ENCODE data around the gene ZSCAN31. TPM values are rescaled to one million over a fixed set of nuclear protein-coding genes. Genes with fewer than 3 reads are reported as not detected.

The ZSCAN31 gene
- total and polyA plus RNA-seq, 10 of the 15 experiments (the other 5 are each of a cell fraction or from before 2014, with no cell fraction given) = 1.6 to 5.2 (median 2.9) TPM

GRCh38 chr6:28281288-28282064 lies 54.5 kb downstream of the ZSCAN31 start, which contains the start of gene PGBD1 (continued):
- TF ChIP-seq, protein P1, sequence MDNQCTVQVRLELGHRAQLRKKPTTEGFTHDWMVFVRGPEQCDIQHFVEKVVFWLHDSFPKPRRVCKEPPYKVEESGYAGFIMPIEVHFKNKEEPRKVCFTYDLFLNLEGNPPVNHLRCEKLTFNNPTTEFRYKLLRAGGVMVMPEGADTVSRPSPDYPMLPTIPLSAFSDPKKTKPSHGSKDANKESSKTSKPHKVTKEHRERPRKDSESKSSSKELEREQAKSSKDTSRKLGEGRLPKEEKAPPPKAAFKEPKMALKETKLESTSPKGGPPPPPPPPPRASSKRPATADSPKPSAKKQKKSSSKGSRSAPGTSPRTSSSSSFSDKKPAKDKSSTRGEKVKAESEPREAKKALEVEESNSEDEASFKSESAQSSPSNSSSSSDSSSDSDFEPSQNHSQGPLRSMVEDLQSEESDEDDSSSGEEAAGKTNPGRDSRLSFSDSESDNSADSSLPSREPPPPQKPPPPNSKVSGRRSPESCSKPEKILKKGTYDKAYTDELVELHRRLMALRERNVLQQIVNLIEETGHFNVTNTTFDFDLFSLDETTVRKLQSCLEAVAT (IDR thresholded peaks at IDR 0.05) = no peak
- TF ChIP-seq EED (IDR thresholded peaks at IDR 0.05; ENCODE audit: low read depth) (peak; percentile 47; the same call in 1 of the 2 replicates), CHD2 (IDR thresholded peaks at IDR 0.05; ENCODE audit: borderline replicate concordance, low read depth, low read length) (no peak), SIX5 (IDR thresholded peaks at IDR 0.05; ENCODE audit: low read depth, low read length, severe bottlenecking) (no peak), RELA (IDR thresholded peaks at IDR 0.05; ENCODE audit: borderline replicate concordance, partially characterized antibody) (no peak), FOXM1 (IDR thresholded peaks at IDR 0.05; ENCODE audit: low read depth, low read length) (no peak), BACH1 (IDR thresholded peaks at IDR 0.05; ENCODE audit: borderline replicate concordance) (no peak), BCL11A (IDR thresholded peaks at IDR 0.05; ENCODE audit: low read depth, low read length) (no peak), SMAD5 (IDR thresholded peaks at IDR 0.05; ENCODE audit: low read depth) (peak; percentile 46; the same call in 1 of the 2 replicates), SKIL (IDR thresholded peaks at IDR 0.05; ENCODE audit: low read depth, poor library complexity, severe bottlenecking) (no peak), ATF3 (IDR thresholded peaks at IDR 0.05; ENCODE audit: borderline replicate concordance, extremely low read depth, low read depth, low read length) (no peak), BHLHE40 (IDR thresholded peaks at IDR 0.05; ENCODE audit: borderline replicate concordance in 1 of 2, low read depth in 2 of 2, low read length in 1 of 2) (peak in 1 of 2 experiments; percentile 23; a peak in 1 of 4 replicates), POLR2AphosphoS2 (IDR thresholded peaks at IDR 0.05; ENCODE audit: low read depth, low read length) (no peak)
- TF ChIP-seq, protein P2, sequence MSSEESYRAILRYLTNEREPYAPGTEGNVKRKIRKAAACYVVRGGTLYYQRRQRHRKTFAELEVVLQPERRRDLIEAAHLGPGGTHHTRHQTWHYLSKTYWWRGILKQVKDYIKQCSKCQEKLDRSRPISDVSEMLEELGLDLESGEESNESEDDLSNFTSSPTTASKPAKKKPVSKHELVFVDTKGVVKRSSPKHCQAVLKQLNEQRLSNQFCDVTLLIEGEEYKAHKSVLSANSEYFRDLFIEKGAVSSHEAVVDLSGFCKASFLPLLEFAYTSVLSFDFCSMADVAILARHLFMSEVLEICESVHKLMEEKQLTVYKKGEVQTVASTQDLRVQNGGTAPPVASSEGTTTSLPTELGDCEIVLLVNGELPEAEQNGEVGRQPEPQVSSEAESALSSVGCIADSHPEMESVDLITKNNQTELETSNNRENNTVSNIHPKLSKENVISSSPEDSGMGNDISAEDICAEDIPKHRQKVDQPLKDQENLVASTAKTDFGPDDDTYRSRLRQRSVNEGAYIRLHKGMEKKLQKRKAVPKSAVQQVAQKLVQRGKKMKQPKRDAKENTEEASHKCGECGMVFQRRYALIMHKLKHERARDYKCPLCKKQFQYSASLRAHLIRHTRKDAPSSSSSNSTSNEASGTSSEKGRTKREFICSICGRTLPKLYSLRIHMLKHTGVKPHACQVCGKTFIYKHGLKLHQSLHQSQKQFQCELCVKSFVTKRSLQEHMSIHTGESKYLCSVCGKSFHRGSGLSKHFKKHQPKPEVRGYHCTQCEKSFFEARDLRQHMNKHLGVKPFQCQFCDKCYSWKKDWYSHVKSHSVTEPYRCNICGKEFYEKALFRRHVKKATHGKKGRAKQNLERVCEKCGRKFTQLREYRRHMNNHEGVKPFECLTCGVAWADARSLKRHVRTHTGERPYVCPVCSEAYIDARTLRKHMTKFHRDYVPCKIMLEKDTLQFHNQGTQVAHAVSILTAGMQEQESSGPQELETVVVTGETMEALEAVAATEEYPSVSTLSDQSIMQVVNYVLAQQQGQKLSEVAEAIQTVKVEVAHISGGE (CRISPR knock-in tag; IDR thresholded peaks at IDR 0.05) = no peak
- TF ChIP-seq, protein P3, sequence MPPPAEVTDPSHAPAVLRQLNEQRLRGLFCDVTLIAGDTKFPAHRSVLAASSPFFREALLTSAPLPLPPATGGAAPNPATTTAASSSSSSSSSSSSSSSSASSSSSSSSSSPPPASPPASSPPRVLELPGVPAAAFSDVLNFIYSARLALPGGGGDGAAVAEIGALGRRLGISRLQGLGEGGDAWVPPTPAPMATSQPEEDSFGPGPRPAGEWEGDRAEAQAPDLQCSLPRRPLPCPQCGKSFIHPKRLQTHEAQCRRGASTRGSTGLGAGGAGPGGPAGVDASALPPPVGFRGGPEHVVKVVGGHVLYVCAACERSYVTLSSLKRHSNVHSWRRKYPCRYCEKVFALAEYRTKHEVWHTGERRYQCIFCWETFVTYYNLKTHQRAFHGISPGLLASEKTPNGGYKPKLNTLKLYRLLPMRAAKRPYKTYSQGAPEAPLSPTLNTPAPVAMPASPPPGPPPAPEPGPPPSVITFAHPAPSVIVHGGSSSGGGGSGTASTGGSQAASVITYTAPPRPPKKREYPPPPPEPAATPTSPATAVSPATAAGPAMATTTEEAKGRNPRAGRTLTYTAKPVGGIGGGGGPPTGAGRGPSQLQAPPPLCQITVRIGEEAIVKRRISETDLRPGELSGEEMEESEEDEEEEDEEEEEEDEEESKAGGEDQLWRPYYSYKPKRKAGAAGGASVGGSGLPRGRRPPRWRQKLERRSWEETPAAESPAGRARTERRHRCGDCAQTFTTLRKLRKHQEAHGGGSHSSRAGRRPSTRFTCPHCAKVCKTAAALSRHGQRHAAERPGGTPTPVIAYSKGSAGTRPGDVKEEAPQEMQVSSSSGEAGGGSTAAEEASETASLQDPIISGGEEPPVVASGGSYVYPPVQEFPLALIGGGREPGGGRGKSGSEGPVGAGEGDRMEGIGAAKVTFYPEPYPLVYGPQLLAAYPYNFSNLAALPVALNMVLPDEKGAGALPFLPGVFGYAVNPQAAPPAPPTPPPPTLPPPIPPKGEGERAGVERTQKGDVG (CRISPR knock-in tag; IDR thresholded peaks at IDR 0.05) = no peak

All from GM12878 (cell line).